DOHH2 (cell line): ENCODE data around the gene RAVER1.

Experiments
- CTCF ChIP-seq: fragments of 200-600 bp; sonication (generic); IDR thresholded peaks from one replicate; pipeline ENCODE4 v1.5.1; 2014; ENCODE audit warnings: antibody characterized with exemption, mild to moderate bottlenecking, low read depth, low read length; ENCODE audit not compliant: poor library complexity, severe bottlenecking
- EZH2phosphoT487 ChIP-seq: fragments of 200-600 bp; sonication (generic); IDR thresholded peaks from 2 replicates; pipeline ENCODE4 v1.6.1; 2017; ENCODE audit warnings: borderline replicate concordance, mild to moderate bottlenecking, antibody characterized with exemption, low read length, moderate library complexity, mixed read lengths

- TF ChIP-seq CTCF (no peak), EZH2phosphoT487 (no peak)
These were observed 49.8 kb downstream of the RAVER1 start for GRCh38 chr19:10283301-10284064.
